Measurements from ENCODE around the gene MYOF.

The MYOF gene

GRCh38 chr10:93498166-93498565 is 16.0 kb upstream of the MYOF start:
- Histone ChIP-seq H3K9me3 (ENCODE audit: control insufficient read depth, low read length) (no peaks in the 10 kb centered on the region), H3K4me3 (ENCODE audit: low read length) (no peak overlapping the region), H3K9ac (ENCODE audit: low read length) (no peak overlapping the region), H3K4me1 (ENCODE audit: control insufficient read depth, insufficient read depth, low read length) (peaks cover 3% of the 10 kb centered on the region), H3K27me3 (replicated peaks; ENCODE audit: control insufficient read depth, insufficient read depth, low read length) (no peaks in the 10 kb centered on the region), H3K36me3 (ENCODE audit: control insufficient read depth, insufficient read depth, low read length, severe bottlenecking) (no peaks in the 10 kb centered on the region)
- no peak for DNase-seq (ENCODE audit: low read depth)

GRCh38 chr10:93496322-93497041 is 14.3 kb upstream of the MYOF start, which contains the start of gene CEP55:
Gene CEP55 (plus strand): TSS chr10:93496612. CDS start chr10:93500052, 3,440 bp downstream.
- Histone ChIP-seq H3K4me3 (ENCODE audit: low read length) (peak within 1 kb of the TSS; percentile 96), H3K9me3 (ENCODE audit: control insufficient read depth, low read length) (no peaks in the 10 kb centered on the region), H3K36me3 (ENCODE audit: control insufficient read depth, insufficient read depth, low read length, severe bottlenecking) (no peaks in the 10 kb centered on the region), H3K27me3 (replicated peaks; ENCODE audit: control insufficient read depth, insufficient read depth, low read length) (no peaks in the 10 kb centered on the region), H3K9ac (ENCODE audit: low read length) (peak within 1 kb of the TSS; percentile 83), H3K4me1 (ENCODE audit: control insufficient read depth, insufficient read depth, low read length) (peaks cover 3% of the 10 kb centered on the region)
- DNase-seq (ENCODE audit: low read depth): peak; percentile 98

- Histone ChIP-seq H3K4me1 (ENCODE audit: control insufficient read depth, insufficient read depth, low read length) (peaks cover 3% of the 10 kb centered on the region), H3K9ac (ENCODE audit: low read length) (peak overlapping the region; percentile 83), H3K4me3 (ENCODE audit: low read length) (peak overlapping the region; percentile 96), H3K9me3 (ENCODE audit: control insufficient read depth, low read length) (no peaks in the 10 kb centered on the region), H3K36me3 (ENCODE audit: control insufficient read depth, insufficient read depth, low read length, severe bottlenecking) (no peaks in the 10 kb centered on the region), H3K27me3 (replicated peaks; ENCODE audit: control insufficient read depth, insufficient read depth, low read length) (no peaks in the 10 kb centered on the region)
- peak; percentile 70 for DNase-seq (ENCODE audit: low read depth)
These were observed 13.7 kb upstream of the MYOF start for GRCh38 chr10:93495654-93496321.

- no peak for DNase-seq (ENCODE audit: low read depth)
- no peaks in the 10 kb centered on the region for H3K36me3 ChIP-seq (ENCODE audit: control insufficient read depth, insufficient read depth, low read length, severe bottlenecking)
- H3K4me3 ChIP-seq (ENCODE audit: low read length): no peak overlapping the region
- H3K9me3 ChIP-seq (ENCODE audit: control insufficient read depth, low read length): no peaks in the 10 kb centered on the region
- no peak overlapping the region for H3K9ac ChIP-seq (ENCODE audit: low read length)
- H3K27me3 ChIP-seq (replicated peaks; ENCODE audit: control insufficient read depth, insufficient read depth, low read length): no peaks in the 10 kb centered on the region
- peaks cover 3% of the 10 kb centered on the region for H3K4me1 ChIP-seq (ENCODE audit: control insufficient read depth, insufficient read depth, low read length)
These were observed 12.4 kb upstream of the MYOF start for GRCh38 chr10:93494494-93494893.

GRCh38 chr10:93493162-93493561 is 11.0 kb upstream of the MYOF start:
- Histone ChIP-seq H3K9ac (ENCODE audit: low read length) (no peak overlapping the region), H3K9me3 (ENCODE audit: control insufficient read depth, low read length) (no peaks in the 10 kb centered on the region), H3K36me3 (ENCODE audit: control insufficient read depth, insufficient read depth, low read length, severe bottlenecking) (no peaks in the 10 kb centered on the region), H3K4me1 (ENCODE audit: control insufficient read depth, insufficient read depth, low read length) (peaks cover 3% of the 10 kb centered on the region), H3K4me3 (ENCODE audit: low read length) (no peak overlapping the region), H3K27me3 (replicated peaks; ENCODE audit: control insufficient read depth, insufficient read depth, low read length) (no peaks in the 10 kb centered on the region)
- DNase-seq (ENCODE audit: low read depth): no peak

- Histone ChIP-seq H3K36me3 (ENCODE audit: control insufficient read depth, insufficient read depth, low read length, severe bottlenecking) (no peaks in the 10 kb centered on the region), H3K4me1 (ENCODE audit: control insufficient read depth, insufficient read depth, low read length) (peaks cover 3% of the 10 kb centered on the region), H3K9ac (ENCODE audit: low read length) (no peak overlapping the region), H3K4me3 (ENCODE audit: low read length) (no peak overlapping the region), H3K27me3 (replicated peaks; ENCODE audit: control insufficient read depth, insufficient read depth, low read length) (no peaks in the 10 kb centered on the region), H3K9me3 (ENCODE audit: control insufficient read depth, low read length) (no peaks in the 10 kb centered on the region)
- no peak for DNase-seq (ENCODE audit: low read depth)
These were observed 9.5 kb upstream of the MYOF start for GRCh38 chr10:93491602-93492121.

GRCh38 chr10:93488956-93489528 is 6.9 kb upstream of the MYOF start:
- DNase-seq (ENCODE audit: low read depth): no peak
- H3K27me3 ChIP-seq (replicated peaks; ENCODE audit: control insufficient read depth, insufficient read depth, low read length): no peaks in the 10 kb centered on the region
- no peak overlapping the region for H3K9ac ChIP-seq (ENCODE audit: low read length)
- no peaks in the 10 kb centered on the region for H3K9me3 ChIP-seq (ENCODE audit: control insufficient read depth, low read length)
- no peaks in the 10 kb centered on the region for H3K36me3 ChIP-seq (ENCODE audit: control insufficient read depth, insufficient read depth, low read length, severe bottlenecking)
- H3K4me1 ChIP-seq (ENCODE audit: control insufficient read depth, insufficient read depth, low read length): no peaks in the 10 kb centered on the region
- no peak overlapping the region for H3K4me3 ChIP-seq (ENCODE audit: low read length)

- DNase-seq (ENCODE audit: low read depth): no peak
- Histone ChIP-seq H3K9me3 (ENCODE audit: control insufficient read depth, low read length) (no peaks in the 10 kb centered on the region), H3K36me3 (ENCODE audit: control insufficient read depth, insufficient read depth, low read length, severe bottlenecking) (no peaks in the 10 kb centered on the region), H3K27me3 (replicated peaks; ENCODE audit: control insufficient read depth, insufficient read depth, low read length) (no peaks in the 10 kb centered on the region), H3K4me1 (ENCODE audit: control insufficient read depth, insufficient read depth, low read length) (no peaks in the 10 kb centered on the region), H3K9ac (ENCODE audit: low read length) (no peak overlapping the region), H3K4me3 (ENCODE audit: low read length) (no peak overlapping the region)
These were observed 3.6 kb upstream of the MYOF start for GRCh38 chr10:93485690-93486089.

GRCh38 chr10:93481637-93482144 is 443 bp downstream of the MYOF start:
- Histone ChIP-seq H3K27me3 (replicated peaks; ENCODE audit: control insufficient read depth, insufficient read depth, low read length) (no peaks in the 10 kb centered on the region), H3K9ac (ENCODE audit: low read length) (peak overlapping the region; percentile 99), H3K36me3 (ENCODE audit: control insufficient read depth, insufficient read depth, low read length, severe bottlenecking) (peaks cover 6% of the 10 kb centered on the region), H3K9me3 (ENCODE audit: control insufficient read depth, low read length) (no peaks in the 10 kb centered on the region), H3K4me1 (ENCODE audit: control insufficient read depth, insufficient read depth, low read length) (peaks cover 13% of the 10 kb centered on the region), H3K4me3 (ENCODE audit: low read length) (peak overlapping the region; percentile 92)
- DNase-seq (ENCODE audit: low read depth): no peak

- Histone ChIP-seq H3K9me3 (ENCODE audit: control insufficient read depth, low read length) (no peaks in the 10 kb centered on the region), H3K27me3 (replicated peaks; ENCODE audit: control insufficient read depth, insufficient read depth, low read length) (no peaks in the 10 kb centered on the region), H3K4me1 (ENCODE audit: control insufficient read depth, insufficient read depth, low read length) (peaks cover 31% of the 10 kb centered on the region), H3K36me3 (ENCODE audit: control insufficient read depth, insufficient read depth, low read length, severe bottlenecking) (peaks cover 6% of the 10 kb centered on the region), H3K9ac (ENCODE audit: low read length) (peak overlapping the region; percentile 99), H3K4me3 (ENCODE audit: low read length) (peak overlapping the region; percentile 92)
- DNase-seq (ENCODE audit: low read depth): no peak
These were observed 3.3 kb downstream of the MYOF start for GRCh38 chr10:93478873-93479272.

- peaks cover 17% of the 10 kb centered on the region for H3K36me3 ChIP-seq (ENCODE audit: control insufficient read depth, insufficient read depth, low read length, severe bottlenecking)
- no peaks in the 10 kb centered on the region for H3K27me3 ChIP-seq (replicated peaks; ENCODE audit: control insufficient read depth, insufficient read depth, low read length)
- DNase-seq (ENCODE audit: low read depth): no peak
- peak overlapping the region; percentile 29 for H3K4me3 ChIP-seq (ENCODE audit: low read length)
- H3K4me1 ChIP-seq (ENCODE audit: control insufficient read depth, insufficient read depth, low read length): peaks cover 50% of the 10 kb centered on the region
- peak overlapping the region; percentile 67 for H3K9ac ChIP-seq (ENCODE audit: low read length)
- H3K9me3 ChIP-seq (ENCODE audit: control insufficient read depth, low read length): no peaks in the 10 kb centered on the region
These were observed 5.4 kb downstream of the MYOF start for GRCh38 chr10:93476756-93477155.

All from adipocyte (in vitro differentiated cells).